WTC11 (cell line): ENCODE measurements around the gene DYRK2. TPM values are rescaled to one million over a fixed set of nuclear protein-coding genes. Genes with fewer than 3 reads are reported as not detected.

Experiments
- ATAC-seq: fragments of 200-7000 bp; cut with Tn5 transposase; 2 replicates; pipeline ENCODE4 v1.10.0; 2021; ENCODE audit warnings: mild to moderate bottlenecking, moderate library complexity
- CTCF ChIA-PET: fragments of 300-600 bp; sonication (Branson Sonifier 250); formaldehyde crosslinking; loops from one replicate; lab custom pipeline; 2021; ENCODE audit warnings: antibody characterized with exemption; lab: Charles Lee
- POLR2A ChIA-PET: fragments of 350-600 bp; sonication (Branson Sonifier 250); formaldehyde crosslinking; loops from one replicate; lab custom pipeline; 2021; ENCODE audit warnings: antibody characterized with exemption; lab: Charles Lee
- DNase-seq: peaks from one replicate; pipeline ENCODE4 v3.0.0; 2021; ENCODE audit warnings: low spot score
- H3K27ac Mint-ChIP-seq: 2 replicates; pipeline ENCODE4 v1.8.0; 2021; ENCODE audit warnings: mixed read lengths
- H3K27me3 Mint-ChIP-seq: 2 replicates; pipeline ENCODE4 v1.8.0; 2021; ENCODE audit warnings: low read depth, mild to moderate bottlenecking, moderate library complexity, mixed read lengths
- H3K36me3 Mint-ChIP-seq: 2 replicates; pipeline ENCODE4 v1.8.0; 2021; ENCODE audit warnings: mixed read lengths
- H3K4me1 Mint-ChIP-seq: 2 replicates; pipeline ENCODE4 v1.8.0; 2022; ENCODE audit warnings: mixed read lengths
- H3K4me3 Mint-ChIP-seq: 2 replicates; pipeline ENCODE4 v1.8.0; 2021; ENCODE audit warnings: mild to moderate bottlenecking, moderate library complexity, mixed read lengths
- H3K9me3 Mint-ChIP-seq: 2 replicates; pipeline ENCODE4 v1.8.0; 2021; ENCODE audit warnings: mixed read lengths
- ATF1 ChIP-seq: sonication (generic); formaldehyde crosslinking; IDR thresholded peaks from 2 replicates; pipeline ENCODE4 v1.8.1; 2023; ENCODE audit warnings: mild to moderate bottlenecking, moderate library complexity, missing genetic modification reagents
- ATF2 ChIP-seq: sonication (generic); formaldehyde crosslinking; IDR thresholded peaks from 2 replicates; pipeline ENCODE4 v1.8.1; 2022; ENCODE audit warnings: low read depth, missing genetic modification reagents, borderline replicate concordance
- CTCF ChIP-seq: fragments of 200-600 bp; IDR thresholded peaks from 2 replicates; pipeline ENCODE4 v1.8.0; 2022; ENCODE audit warnings: antibody characterized with exemption
- E2F1 ChIP-seq: sonication (generic); formaldehyde crosslinking; IDR thresholded peaks from 2 replicates; pipeline ENCODE4 v1.8.0; 2022; ENCODE audit warnings: mild to moderate bottlenecking, missing genetic modification reagents
- FOXK1 ChIP-seq: sonication (generic); formaldehyde crosslinking; IDR thresholded peaks from 2 replicates; pipeline ENCODE4 v1.8.0; 2022; ENCODE audit warnings: mild to moderate bottlenecking, moderate library complexity, missing genetic modification reagents
- FOXP1 ChIP-seq: sonication (generic); formaldehyde crosslinking; IDR thresholded peaks from 2 replicates; pipeline ENCODE4 v1.8.0; 2022; ENCODE audit warnings: missing genetic modification reagents, mild to moderate bottlenecking, moderate library complexity, borderline replicate concordance
- GTF2I ChIP-seq: fragments of 250-450 bp; sonication (Bioruptor Pico); conservative IDR thresholded peaks from 2 replicates; pipeline ENCODE4 v1.4.0; 2021; ENCODE audit warnings: mild to moderate bottlenecking
- HMGXB4 ChIP-seq: sonication (generic); formaldehyde crosslinking; IDR thresholded peaks from 2 replicates; pipeline ENCODE4 v1.8.1; 2023; ENCODE audit warnings: mild to moderate bottlenecking, moderate library complexity, missing genetic modification reagents
- NFATC4 ChIP-seq: fragments of 250-450 bp; sonication (Bioruptor Pico); IDR thresholded peaks from 2 replicates; pipeline ENCODE4 v1.9.0; 2021; ENCODE audit warnings: mild to moderate bottlenecking
- NFE2L1 ChIP-seq: sonication (generic); formaldehyde crosslinking; IDR thresholded peaks from 2 replicates; pipeline ENCODE4 v1.8.1; 2023; ENCODE audit warnings: missing genetic modification reagents
- OVOL2 ChIP-seq: fragments of 250-450 bp; sonication (Bioruptor Pico); IDR thresholded peaks from 2 replicates; pipeline ENCODE4 v1.9.0; 2021; ENCODE audit warnings: mild to moderate bottlenecking, borderline replicate concordance
- RELA ChIP-seq: sonication (generic); formaldehyde crosslinking; IDR thresholded peaks from 2 replicates; pipeline ENCODE4 v1.8.1; 2022; ENCODE audit warnings: missing genetic modification reagents, mild to moderate bottlenecking, borderline replicate concordance
- SMAD4 ChIP-seq: sonication (generic); formaldehyde crosslinking; IDR thresholded peaks from 2 replicates; pipeline ENCODE4 v1.8.0; 2022; ENCODE audit warnings: mild to moderate bottlenecking, missing genetic modification reagents
- SOX15 ChIP-seq: fragments of 250-450 bp; sonication (Bioruptor Pico); IDR thresholded peaks from 2 replicates; pipeline ENCODE4 v1.9.0; 2021; ENCODE audit warnings: mild to moderate bottlenecking
- SP1 ChIP-seq: sonication (generic); formaldehyde crosslinking; conservative IDR thresholded peaks from 2 replicates; pipeline ENCODE4 v1.8.1; 2022; ENCODE audit warnings: missing genetic modification reagents
- TCF7 ChIP-seq: sonication (generic); formaldehyde crosslinking; IDR thresholded peaks from 2 replicates; pipeline ENCODE4 v1.8.0; 2022; ENCODE audit warnings: mild to moderate bottlenecking, low read depth, missing genetic modification reagents, moderate library complexity
- TEAD1 ChIP-seq: sonication (generic); formaldehyde crosslinking; IDR thresholded peaks from 2 replicates; pipeline ENCODE4 v1.8.0; 2022; ENCODE audit warnings: mild to moderate bottlenecking, missing genetic modification reagents
- TEAD4 ChIP-seq: sonication (generic); formaldehyde crosslinking; IDR thresholded peaks from 2 replicates; pipeline ENCODE4 v1.8.0; 2022; ENCODE audit warnings: mild to moderate bottlenecking, missing genetic modification reagents
- ZBTB43 ChIP-seq: sonication (generic); formaldehyde crosslinking; IDR thresholded peaks from 2 replicates; pipeline ENCODE4 v1.8.1; 2023; ENCODE audit warnings: mild to moderate bottlenecking, missing genetic modification reagents
- ZMAT4 ChIP-seq: fragments of 250-450 bp; sonication (Bioruptor Pico); IDR thresholded peaks from 2 replicates; pipeline ENCODE4 v1.9.0; 2021; ENCODE audit warnings: mild to moderate bottlenecking
- ZNF263 ChIP-seq: sonication (generic); formaldehyde crosslinking; IDR thresholded peaks from 2 replicates; pipeline ENCODE4 v1.8.1; 2022; ENCODE audit warnings: low read depth, mild to moderate bottlenecking, moderate library complexity, missing genetic modification reagents
- ZNF396 ChIP-seq: fragments of 250-450 bp; sonication (Bioruptor Pico); IDR thresholded peaks from 2 replicates; pipeline ENCODE4 v1.8.0; 2021; ENCODE audit warnings: mild to moderate bottlenecking, moderate library complexity, borderline replicate concordance
- ZNF532 ChIP-seq: fragments of 250-450 bp; sonication (Bioruptor Pico); IDR thresholded peaks from 2 replicates; pipeline ENCODE4 v1.9.0; 2021; ENCODE audit warnings: mild to moderate bottlenecking, borderline replicate concordance
- total RNA-seq: library from RNA; stranded (reverse); gene quantifications from 3 replicates; pipeline ENCODE4 v1.2.3, GENCODE V29; 2021

Gene DYRK2
- total RNA-seq, 1 experiment from 2014 or later: 36.1 TPM

- H3K27ac Mint-ChIP-seq: peak overlapping the region; percentile 39; the same call in 1 of the 2 replicates
- no peak for TF ChIP-seq TEAD4 (CRISPR knock-in tag)
- TF ChIP-seq SOX15 (CRISPR knock-in tag): no peak
- TF ChIP-seq TEAD1 (CRISPR knock-in tag): no peak
- no peak for TF ChIP-seq NFATC4 (CRISPR knock-in tag)
- no peak for TF ChIP-seq FOXP1 (CRISPR knock-in tag)
- no peak for TF ChIP-seq ATF2 (CRISPR knock-in tag)
- no peak for TF ChIP-seq ATF1
- TF ChIP-seq E2F1 (CRISPR knock-in tag): no peak
- TF ChIP-seq OVOL2 (CRISPR knock-in tag): no peak
- no peak for TF ChIP-seq ZNF532 (CRISPR knock-in tag)
- no peak for TF ChIP-seq ZNF396 (CRISPR knock-in tag)
- TF ChIP-seq ZMAT4 (CRISPR knock-in tag): no peak
- no peak for TF ChIP-seq HMGXB4 (CRISPR knock-in tag)
- no peak for TF ChIP-seq FOXK1 (CRISPR knock-in tag)
- TF ChIP-seq, all 79 proteins: peak for 0
- Mint-ChIP-seq H3K36me3 (peaks cover 40% of the 10 kb centered on the region), H3K9me3 (no peaks in the 10 kb centered on the region), H3K4me3 (no peak overlapping the region), H3K27me3 (no peaks in the 10 kb centered on the region), H3K4me1 (peaks cover 39% of the 10 kb centered on the region)
- CTCF ChIA-PET: no interaction called here
- POLR2A ChIA-PET: no interaction called here
- DNase-seq (no peak), ATAC-seq (no peak)
Observed at GRCh38 chr12:67655829-67656228, 7.3 kb downstream of the DYRK2 start.

GRCh38 chr12:67656251-67656650 lies 7.7 kb downstream of the DYRK2 start:
- no peak for ATAC-seq
- Mint-ChIP-seq H3K4me3 (no peak overlapping the region), H3K36me3 (peaks cover 40% of the 10 kb centered on the region), H3K27ac (peak overlapping the region; percentile 55; the same call in 1 of the 2 replicates), H3K4me1 (peaks cover 37% of the 10 kb centered on the region), H3K27me3 (no peaks in the 10 kb centered on the region), H3K9me3 (no peaks in the 10 kb centered on the region)
- no peak for DNase-seq
- POLR2A ChIA-PET: no interaction called here
- TF ChIP-seq GTF2I (CRISPR knock-in tag): no peak
- TF ChIP-seq ZNF263 (CRISPR knock-in tag): no peak
- TF ChIP-seq SP1 (CRISPR knock-in tag): no peak
- TF ChIP-seq SMAD4 (CRISPR knock-in tag): no peak
- no peak for TF ChIP-seq TCF7 (CRISPR knock-in tag)
- TF ChIP-seq RELA (CRISPR knock-in tag): no peak
- TF ChIP-seq NFATC4 (CRISPR knock-in tag): no peak
- TF ChIP-seq NFE2L1 (CRISPR knock-in tag): no peak
- TF ChIP-seq CTCF: no peak
- TF ChIP-seq ZBTB43 (CRISPR knock-in tag): no peak
- CTCF ChIA-PET: no interaction called here
